ENCODE measurements around the gene CRISPLD2. TPM values are rescaled to one million over a fixed set of nuclear protein-coding genes. Genes with fewer than 3 reads are reported as not detected.

CRISPLD2 gene
- total RNA-seq, 4 donors from 2014 or later: 54.9 to 109 (median 63.4) TPM

DNA sequence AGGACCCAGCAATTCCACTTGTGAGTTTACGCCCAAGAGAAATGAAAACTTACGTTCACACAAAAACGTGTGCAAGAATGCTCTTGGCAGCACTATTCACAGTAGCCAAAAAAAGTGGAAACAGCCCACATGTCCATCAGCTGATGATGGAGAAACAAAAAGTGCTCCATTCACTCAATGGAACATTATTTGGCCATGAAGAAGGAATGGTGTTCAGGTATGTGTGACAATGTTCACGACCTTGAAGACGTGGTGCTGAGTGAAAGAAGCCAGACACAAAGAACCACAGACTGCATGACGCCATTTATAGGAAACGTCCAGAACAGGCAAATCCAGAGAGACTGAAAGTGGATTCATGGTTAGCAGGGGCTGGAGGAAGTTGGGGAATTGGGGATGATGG, 106.7 kb downstream of the CRISPLD2 start:
- Histone ChIP-seq H3K4me3 (no peak overlapping the region), H3K4me1 (peaks cover 55% of the 10 kb centered on the region), H3K27ac (no peak overlapping the region), H3K27me3 (no peaks in the 10 kb centered on the region), H3K36me3 (no peaks in the 10 kb centered on the region), H3K9me3 (no peaks in the 10 kb centered on the region)
- TF ChIP-seq POLR2AphosphoS5 (IDR thresholded peaks at IDR 0.05) (no peak), POLR2A (IDR thresholded peaks at IDR 0.05) (no peak), EP300 (IDR thresholded peaks at IDR 0.05) (no peak)
- TF ChIP-seq, protein P1, sequence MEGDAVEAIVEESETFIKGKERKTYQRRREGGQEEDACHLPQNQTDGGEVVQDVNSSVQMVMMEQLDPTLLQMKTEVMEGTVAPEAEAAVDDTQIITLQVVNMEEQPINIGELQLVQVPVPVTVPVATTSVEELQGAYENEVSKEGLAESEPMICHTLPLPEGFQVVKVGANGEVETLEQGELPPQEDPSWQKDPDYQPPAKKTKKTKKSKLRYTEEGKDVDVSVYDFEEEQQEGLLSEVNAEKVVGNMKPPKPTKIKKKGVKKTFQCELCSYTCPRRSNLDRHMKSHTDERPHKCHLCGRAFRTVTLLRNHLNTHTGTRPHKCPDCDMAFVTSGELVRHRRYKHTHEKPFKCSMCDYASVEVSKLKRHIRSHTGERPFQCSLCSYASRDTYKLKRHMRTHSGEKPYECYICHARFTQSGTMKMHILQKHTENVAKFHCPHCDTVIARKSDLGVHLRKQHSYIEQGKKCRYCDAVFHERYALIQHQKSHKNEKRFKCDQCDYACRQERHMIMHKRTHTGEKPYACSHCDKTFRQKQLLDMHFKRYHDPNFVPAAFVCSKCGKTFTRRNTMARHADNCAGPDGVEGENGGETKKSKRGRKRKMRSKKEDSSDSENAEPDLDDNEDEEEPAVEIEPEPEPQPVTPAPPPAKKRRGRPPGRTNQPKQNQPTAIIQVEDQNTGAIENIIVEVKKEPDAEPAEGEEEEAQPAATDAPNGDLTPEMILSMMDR (IDR thresholded peaks at IDR 0.05): no peak
- WGBS: 43% methylated on average over 7 of the region's 7 CpGs
- DNase-seq (ENCODE audit: low spot score in 2 of 2): no peak

DNA sequence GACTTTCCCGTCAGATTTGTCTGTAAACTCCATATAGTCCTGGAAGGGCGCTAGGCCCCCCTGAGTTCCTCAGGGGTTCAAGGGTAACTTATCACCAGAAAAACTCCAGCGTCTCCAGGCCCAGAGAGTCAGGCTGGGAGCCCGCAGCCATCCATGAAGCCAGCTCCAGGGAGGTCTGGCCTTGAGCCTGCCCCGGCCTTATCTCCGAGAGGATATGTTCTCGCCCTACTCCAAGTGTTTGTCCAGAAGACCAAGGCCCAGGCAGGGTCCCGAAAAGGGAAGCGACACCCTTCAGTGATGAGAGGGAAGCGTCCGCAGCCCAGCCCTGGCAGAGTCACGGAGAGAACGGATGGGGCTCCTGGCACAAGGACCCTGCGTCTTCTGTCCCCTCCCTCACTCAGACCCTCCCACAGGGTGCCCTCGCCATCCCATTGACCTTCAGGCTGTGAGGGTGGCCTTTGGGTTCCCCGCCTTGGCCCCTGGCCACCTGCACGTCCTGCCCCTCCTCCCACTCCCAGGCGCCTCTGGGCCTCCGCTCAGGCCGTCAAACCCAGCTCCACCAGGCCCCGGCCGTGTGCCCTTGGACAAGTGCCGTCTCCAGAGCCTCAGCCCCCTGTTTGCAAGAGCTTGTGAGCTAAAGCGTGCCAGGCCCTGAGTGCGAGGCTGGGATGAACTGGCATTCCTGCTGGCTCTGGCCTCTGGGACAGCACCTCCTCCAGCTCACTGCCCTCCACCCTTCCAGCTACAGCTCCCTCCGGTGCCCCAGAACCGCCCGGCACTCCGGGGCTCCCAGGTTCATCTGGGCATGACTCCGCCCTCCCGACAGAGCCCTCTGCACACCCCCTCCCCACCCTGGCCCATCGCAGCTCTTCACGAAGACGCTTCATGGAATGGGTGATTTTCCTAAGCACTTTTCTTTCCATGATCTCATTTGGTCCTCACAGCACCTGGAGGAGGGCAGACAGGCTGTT, 108.1 kb downstream of the CRISPLD2 start:
- no peaks in the 10 kb centered on the region for H3K27me3 ChIP-seq
- peaks cover 48% of the 10 kb centered on the region for H3K4me1 ChIP-seq

DNA sequence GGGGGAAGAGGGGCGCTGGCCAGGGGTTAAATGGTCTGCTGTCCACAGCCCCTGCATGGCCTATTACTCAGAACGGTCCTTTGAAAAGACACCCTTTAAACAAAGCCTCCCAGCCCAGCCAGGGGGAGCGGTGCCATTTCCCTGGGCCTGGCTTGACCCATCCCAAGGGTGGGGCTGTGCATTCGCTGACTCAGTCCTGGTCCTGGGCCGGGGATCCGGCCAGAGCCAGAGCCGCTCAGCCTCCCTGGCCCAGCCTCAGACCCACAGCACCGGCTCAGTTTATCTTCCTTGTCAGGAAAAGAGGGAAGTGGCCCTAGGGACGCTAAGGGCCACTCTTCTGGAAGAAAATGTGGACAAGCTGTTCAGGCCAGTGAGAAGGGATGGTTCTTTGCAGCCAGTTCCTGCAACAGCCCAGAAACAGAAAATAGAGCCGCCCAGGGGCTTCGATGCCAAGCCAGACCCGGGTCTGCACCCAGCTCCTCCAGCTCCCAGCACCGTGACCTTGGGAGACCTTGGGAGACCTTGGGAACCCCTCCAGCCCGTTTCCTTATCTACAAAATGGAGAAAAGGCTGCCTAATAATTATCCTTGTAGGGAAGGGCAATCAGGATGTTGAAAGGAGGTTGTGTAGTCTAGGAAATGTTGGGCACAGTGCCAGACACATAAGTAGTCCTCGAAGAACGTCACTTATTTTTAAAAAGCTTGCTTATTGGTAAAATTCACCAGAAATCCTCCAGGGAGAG, 109.1 kb downstream of the CRISPLD2 start:
- TF ChIP-seq, protein P1 (IDR thresholded peaks at IDR 0.05): no peak
- TF ChIP-seq POLR2AphosphoS5 (IDR thresholded peaks at IDR 0.05): no peak
- no peak for TF ChIP-seq POLR2A (IDR thresholded peaks at IDR 0.05)
- no peak for TF ChIP-seq EP300 (IDR thresholded peaks at IDR 0.05)
- Histone ChIP-seq H3K27ac (peak overlapping the region; percentile 31), H3K36me3 (no peaks in the 10 kb centered on the region), H3K4me1 (peaks cover 50% of the 10 kb centered on the region), H3K4me3 (no peak overlapping the region), H3K9me3 (no peaks in the 10 kb centered on the region), H3K27me3 (no peaks in the 10 kb centered on the region)
- DNase-seq (ENCODE audit: low spot score in 2 of 2): peak; percentile 88 to 93
- WGBS: 47% methylated on average over 15 of the region's 16 CpGs

More for the DNA sequence above, 108.1 kb downstream of the CRISPLD2 start:
- Histone ChIP-seq H3K27ac (peak overlapping the region; percentile 12), H3K36me3 (no peaks in the 10 kb centered on the region), H3K9me3 (no peaks in the 10 kb centered on the region), H3K4me3 (no peak overlapping the region)
- WGBS: 69% methylated on average over 29 of the region's 34 CpGs
- TF ChIP-seq EP300 (IDR thresholded peaks at IDR 0.05): no peak
- TF ChIP-seq POLR2A (IDR thresholded peaks at IDR 0.05): no peak
- TF ChIP-seq, protein P1 (IDR thresholded peaks at IDR 0.05): no peak
- no peak for TF ChIP-seq POLR2AphosphoS5 (IDR thresholded peaks at IDR 0.05)
- DNase-seq (ENCODE audit: low spot score in 2 of 2): no peak

DNA sequence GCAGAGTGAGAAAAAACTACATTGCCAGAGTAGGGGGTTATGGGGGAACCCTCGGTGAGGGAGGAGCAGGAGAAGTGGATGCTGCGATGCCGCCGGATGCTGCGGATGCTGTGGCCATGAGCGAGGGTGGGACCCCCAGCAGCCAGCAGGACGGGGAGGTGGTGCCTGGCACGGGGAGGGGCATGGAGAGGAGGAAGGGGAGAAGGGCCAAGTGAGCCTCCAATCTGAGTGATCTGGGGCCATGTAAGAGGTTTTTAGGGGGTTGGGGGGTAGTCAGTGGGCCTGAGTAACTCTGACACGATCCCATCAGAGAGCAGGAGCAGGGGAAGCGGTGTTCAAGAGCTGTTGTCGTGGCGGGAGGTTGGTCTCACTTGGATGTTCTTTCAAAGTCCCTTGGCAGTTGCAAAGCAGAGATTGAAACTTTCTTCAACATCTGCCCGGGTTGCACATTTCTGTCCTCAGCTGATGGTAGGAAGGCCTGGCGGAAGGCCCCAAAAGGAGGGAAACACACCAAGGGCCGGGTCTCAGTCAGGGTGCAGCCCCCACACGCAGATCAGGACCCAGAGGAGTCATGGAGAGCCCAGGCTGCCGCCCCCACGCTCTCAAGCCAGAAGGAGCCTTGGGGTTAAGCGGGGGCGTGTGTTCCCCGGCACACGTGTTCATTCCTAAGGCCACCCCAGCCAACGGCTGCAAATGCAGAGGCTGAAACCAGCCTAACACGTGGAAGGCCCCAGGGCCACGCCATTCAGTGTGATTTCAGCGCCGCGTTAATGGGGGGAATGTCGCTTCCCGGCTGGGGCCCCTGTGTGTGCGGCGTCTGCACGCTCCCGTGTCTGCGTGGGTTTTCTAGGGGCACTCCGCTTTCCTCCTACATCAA, 109.9 kb downstream of the CRISPLD2 start:
- TF ChIP-seq, protein P1 (IDR thresholded peaks at IDR 0.05): no peak
- peaks cover 52% of the 10 kb centered on the region for H3K4me1 ChIP-seq
- H3K4me3 ChIP-seq: no peak overlapping the region
- no peaks in the 10 kb centered on the region for H3K27me3 ChIP-seq
- peak overlapping the region; percentile 44 for H3K27ac ChIP-seq
- DNase-seq (ENCODE audit: low spot score in 2 of 2): no peak
- H3K9me3 ChIP-seq: no peaks in the 10 kb centered on the region
- H3K36me3 ChIP-seq: no peaks in the 10 kb centered on the region
- 63% methylated on average over 29 of the region's 36 CpGs for WGBS

All from suprapubic skin (tissue), 4 donors.